H1 (cell line): ENCODE results near the gene SVEP1. TPM values are rescaled to one million over a fixed set of nuclear protein-coding genes. Genes with fewer than 3 reads are reported as not detected.

Experiments
- CTCF ChIA-PET: fragments of 300-600 bp; sonication (Branson Sonifier 250); formaldehyde crosslinking; loops from one replicate; lab custom pipeline; 2021; ENCODE audit not compliant: partially characterized antibody; lab: Charles Lee
- POLR2A ChIA-PET: fragments of 300-600 bp; sonication (Branson Sonifier 250); formaldehyde crosslinking; loops from one replicate; lab custom pipeline; 2021; ENCODE audit warnings: inconsistent platforms; ENCODE audit not compliant: partially characterized antibody; lab: Charles Lee
- DNase-seq, 2 experiments: peaks; one replicate each; pipeline versions ENCODE4 v3.0.0 to v3.0.0-alpha.2; 2010 to 2022; ENCODE audit warnings: low spot score in 2 of 2, low read depth in 1 of 2, mixed read lengths in 1 of 2
- FAIRE-seq: peaks from 2 replicates; lab custom pipeline; 2011; peaks lifted over from hg19 to GRCh38; lab: Jason Lieb, UNC
- H2AFZ ChIP-seq: 2 replicates; pipeline ENCODE4 v1.8.1; 2012; ENCODE audit warnings: low read length, inconsistent platforms
- H2AK5ac ChIP-seq: 2 replicates; pipeline ENCODE4 v1.6.1; 2013; ENCODE audit warnings: low read depth, low read length
- H2BK120ac ChIP-seq: replicated peaks from 2 replicates; pipeline ENCODE3; 2013; ENCODE audit warnings: low read depth, low read length, inconsistent platforms
- H2BK12ac ChIP-seq: 2 replicates; pipeline ENCODE4 v1.6.1; 2013; ENCODE audit warnings: low read depth, low read length
- H2BK15ac ChIP-seq: 2 replicates; pipeline ENCODE4 v1.6.1; 2013; ENCODE audit warnings: low read length
- H2BK20ac ChIP-seq: 2 replicates; pipeline ENCODE4 v1.6.1; 2013; ENCODE audit warnings: low read length
- H2BK5ac ChIP-seq: 2 replicates; pipeline ENCODE4 v1.6.1; 2013; ENCODE audit warnings: low read depth, low read length
- H3K14ac ChIP-seq: 2 replicates; pipeline ENCODE4 v1.6.1; 2013; ENCODE audit warnings: inconsistent platforms; ENCODE audit not compliant: insufficient read length
- H3K18ac ChIP-seq: 2 replicates; pipeline ENCODE4 v1.6.1; 2013; ENCODE audit warnings: low read length; ENCODE audit errors: extremely low read depth
- H3K23ac ChIP-seq: 2 replicates; pipeline ENCODE4 v1.6.1; 2013; ENCODE audit warnings: inconsistent platforms; ENCODE audit not compliant: insufficient read length
- H3K23me2 ChIP-seq: 2 replicates; pipeline ENCODE4 v1.6.1; 2013; ENCODE audit warnings: low read depth, low read length
- H3K27ac ChIP-seq: 2 replicates; pipeline ENCODE4 v1.6.1; 2011; ENCODE audit warnings: low read depth, low read length, inconsistent platforms
- H3K27me3 ChIP-seq, 4 experiments: replicated peaks in 1 of 4; 1 replicate in 1 of 4; 2 replicates in 3 of 4; pipeline versions ENCODE4 v1.6.1 to v1.8.1; 2011 to 2013; ENCODE audit warnings: low read length in 3 of 4, mild to moderate bottlenecking in 3 of 4, inconsistent platforms in 2 of 4, mixed read lengths in 2 of 4, moderate library complexity in 1 of 4; ENCODE audit not compliant: control insufficient read depth in 3 of 4, insufficient read depth in 3 of 4; ENCODE audit errors: extremely low read depth in 1 of 4
- H3K36me3 ChIP-seq, 4 experiments: 2 replicates each; pipeline versions ENCODE4 v1.6.1 to v1.8.1; 2011 to 2013; ENCODE audit warnings: mild to moderate bottlenecking in 4 of 4, low read length in 3 of 4, moderate library complexity in 2 of 4, control low read depth in 1 of 4, inconsistent platforms in 1 of 4; ENCODE audit not compliant: insufficient read depth in 4 of 4, control insufficient read depth in 2 of 4
- H3K4ac ChIP-seq: replicated peaks from 2 replicates; pipeline ENCODE3; 2013; ENCODE audit warnings: low read length, low read depth, mixed read lengths, inconsistent platforms; ENCODE audit not compliant: insufficient read length
- H3K4me1 ChIP-seq, 4 experiments: replicated peaks in 1 of 4; 1 replicate in 1 of 4; 2 replicates in 3 of 4; pipeline versions ENCODE4 v1.6.1 to v1.8.1; 2011 to 2013; ENCODE audit warnings: low read length in 3 of 4, inconsistent platforms in 2 of 4, mixed read lengths in 1 of 4; ENCODE audit not compliant: insufficient read depth in 4 of 4, control insufficient read depth in 3 of 4
- H3K4me2 ChIP-seq, 2 experiments: 2 replicates each; pipeline versions ENCODE4 v1.6.1 to v1.8.1; 2011 to 2013; ENCODE audit warnings: low read depth in 2 of 2, low read length in 2 of 2, control low read depth in 1 of 2, inconsistent platforms in 1 of 2, mild to moderate bottlenecking in 1 of 2; ENCODE audit not compliant: insufficient read depth in 1 of 2
- H3K4me3 ChIP-seq, 4 experiments: fragments of 200-600, 300-600 bp in 1 of 4; sonication (generic), shearing (Covaris generic), sonication (Bioruptor Twin) in 1 of 4; 2 replicates each; pipeline versions ENCODE4 v1.5.1 to v1.8.1; 2011 to 2016; ENCODE audit warnings: low read length in 4 of 4, low read depth in 3 of 4, control low read depth in 2 of 4, inconsistent platforms in 2 of 4, mild to moderate bottlenecking in 2 of 4, mixed read lengths in 1 of 4, moderate library complexity in 1 of 4; ENCODE audit not compliant: insufficient read depth in 2 of 4; ENCODE audit errors: extremely low read depth in 1 of 4
- H3K56ac ChIP-seq: replicated peaks from 2 replicates; pipeline ENCODE3; 2013; ENCODE audit warnings: low read depth, mild to moderate bottlenecking, mixed read lengths, low read length, inconsistent platforms; ENCODE audit not compliant: insufficient read length
- H3K79me1 ChIP-seq: 2 replicates; pipeline ENCODE4 v1.6.1; 2013; ENCODE audit warnings: low read depth, low read length, control low read depth
- H3K79me2 ChIP-seq, 2 experiments: 2 replicates each; pipeline versions ENCODE4 v1.6.1 to v1.8.1; 2012 to 2013; ENCODE audit warnings: low read length in 2 of 2, mild to moderate bottlenecking in 2 of 2, inconsistent platforms in 1 of 2; ENCODE audit not compliant: insufficient read depth in 2 of 2, control insufficient read depth in 1 of 2
- H3K9ac ChIP-seq, 4 experiments: replicated peaks in 1 of 4; 1 replicate in 1 of 4; 2 replicates in 3 of 4; pipeline versions ENCODE4 v1.6.1 to v1.8.1; 2011 to 2013; ENCODE audit warnings: low read depth in 3 of 4, low read length in 3 of 4, control low read depth in 2 of 4, mild to moderate bottlenecking in 2 of 4, moderate library complexity in 2 of 4, inconsistent platforms in 1 of 4; ENCODE audit errors: extremely low read depth in 1 of 4
- H3K9me3 ChIP-seq, 2 experiments: 2 replicates each; pipeline versions ENCODE4 v1.6.1 to v1.8.1; 2012 to 2013; ENCODE audit warnings: mild to moderate bottlenecking in 2 of 2, moderate library complexity in 2 of 2, control low read depth in 1 of 2, inconsistent platforms in 1 of 2, low read depth in 1 of 2, low read length in 1 of 2, mixed read lengths in 1 of 2; ENCODE audit not compliant: insufficient read depth in 2 of 2
- H4K20me1 ChIP-seq, 2 experiments: replicated peaks in 1 of 2; 2 replicates each; pipeline versions ENCODE3 to v1.8.1; 2011 to 2013; ENCODE audit warnings: inconsistent platforms in 2 of 2, low read length in 2 of 2, mild to moderate bottlenecking in 1 of 2; ENCODE audit not compliant: insufficient read depth in 2 of 2, control insufficient read depth in 1 of 2
- H4K5ac ChIP-seq: 2 replicates; pipeline ENCODE4 v1.6.1; 2013; ENCODE audit warnings: low read length, low read depth, mixed read lengths, inconsistent platforms; ENCODE audit not compliant: insufficient read length
- H4K8ac ChIP-seq: 2 replicates; pipeline ENCODE4 v1.8.0; 2013; ENCODE audit warnings: mild to moderate bottlenecking, moderate library complexity, low read length, inconsistent platforms; ENCODE audit not compliant: insufficient read depth; ENCODE audit errors: extremely low read depth
- H4K91ac ChIP-seq: replicated peaks from 2 replicates; pipeline ENCODE3; 2013; ENCODE audit warnings: low read length, mixed read lengths, inconsistent platforms; ENCODE audit not compliant: insufficient read length
- CREB1 ChIP-seq: IDR thresholded peaks from 2 replicates; pipeline ENCODE4 v1.6.1; 2012; ENCODE audit warnings: inconsistent platforms
- CTCF ChIP-seq, 3 experiments: IDR thresholded peaks; 1 replicate in 2 of 3; 2 replicates in 1 of 3; pipeline versions ENCODE4 v1.5.1 to v1.6.1; 2011; ENCODE audit warnings: low read length in 3 of 3, mild to moderate bottlenecking in 3 of 3, inconsistent platforms in 2 of 3, low read depth in 1 of 3, moderate library complexity in 1 of 3; ENCODE audit not compliant: insufficient read depth in 1 of 3; ENCODE audit errors: control extremely low read depth in 1 of 3
- EP300 ChIP-seq, 2 experiments: IDR thresholded peaks; 1 replicate in 1 of 2; 2 replicates in 1 of 2; pipeline ENCODE4 v1.6.1; 2011 to 2012; ENCODE audit warnings: low read depth in 2 of 2, low read length in 2 of 2, mild to moderate bottlenecking in 2 of 2, borderline replicate concordance in 1 of 2, inconsistent platforms in 1 of 2, moderate library complexity in 1 of 2
- NANOG ChIP-seq: IDR thresholded peaks from 2 replicates; pipeline ENCODE4 v1.6.1; 2011; ENCODE audit warnings: low read length, low read depth, mild to moderate bottlenecking, inconsistent platforms; ENCODE audit not compliant: insufficient read depth, poor library complexity, severe bottlenecking
- RAD21 ChIP-seq, 2 experiments: IDR thresholded peaks in 1 of 2; conservative IDR thresholded peaks in 1 of 2; 2 replicates each; pipeline ENCODE4 v1.6.1; 2011; ENCODE audit warnings: low read depth in 2 of 2, low read length in 2 of 2, improper control_type of control experiment in 1 of 2, inconsistent platforms in 1 of 2, mild to moderate bottlenecking in 1 of 2, moderate library complexity in 1 of 2
- TCF12 ChIP-seq: IDR thresholded peaks from 2 replicates; pipeline ENCODE4 v1.6.1; 2011; ENCODE audit warnings: low read depth, mild to moderate bottlenecking, low read length
- TEAD4 ChIP-seq: IDR thresholded peaks from 2 replicates; pipeline ENCODE4 v1.6.1; 2012; ENCODE audit warnings: low read depth, low read length, inconsistent platforms, mixed read lengths
- YY1 ChIP-seq: IDR thresholded peaks from 2 replicates; pipeline ENCODE4 v1.6.1; 2011; ENCODE audit warnings: low read depth, mild to moderate bottlenecking, low read length
- WGBS, 2 experiments: shearing (Covaris generic) in 1 of 2; methylation state at CpG; one replicate each; pipeline versions ENCODE4 v1.1.6 to v1.1.7; 2013 to 2015; ENCODE audit warnings: low lambda C conversion rate in 2 of 2, mixed read lengths in 2 of 2, inconsistent platforms in 1 of 2, low coverage in 1 of 2, missing lambda C conversion rate in 1 of 2; ENCODE audit not compliant: insufficient replicate concordance in 2 of 2, insufficient coverage in 1 of 2, insufficient read length in 1 of 2; ENCODE audit errors: extremely low coverage in 1 of 2, missing lambda C conversion rate in 1 of 2; 5-methylcytosine and 5-hydroxymethylcytosine counted together
- polyA plus RNA-seq, 7 experiments: library from polyadenylated mRNA; depleted of rRNA in 3 of 7; stranded (reverse) in 5 of 7; unstranded in 2 of 7; fragments of >200 nt in 5 of 7; fragments of 200-250 nt in 2 of 7; gene quantifications; 1 replicate in 5 of 7; 2 replicates in 1 of 7; 4 replicates in 1 of 7; pipeline versions ENCODE4 v1.2.1 to v1.2.3, GENCODE V29; 2011 to 2013; ENCODE audit warnings: missing spikeins in 2 of 7, mixed read lengths in 2 of 7
- total RNA-seq: library from RNA; stranded (reverse); fragmentation: NEBNext Ultra II Directional; extraction: Animal tissue kit (Norgen Biotek cat#: 25700); gene quantifications from 2 replicates; pipeline ENCODE4 v1.2.1, GENCODE V29; 2021
- TF ChIP-seq, protein P1 (sequence below): IDR thresholded peaks from 2 replicates; pipeline ENCODE4 v1.6.1; 2012; ENCODE audit warnings: inconsistent platforms

Gene SVEP1
- total and polyA plus RNA-seq, 2 of the 8 experiments (the other 6 are each of a cell fraction or from before 2014, with no cell fraction given) = 0.11 to 0.37 TPM

GRCh38 chr9:110427497-110428104 lies 151.9 kb downstream of the SVEP1 start:
- Histone ChIP-seq H3K4ac (no peak overlapping the region), H3K18ac (no peak overlapping the region), H3K9me3 (no peaks in the 10 kb centered on the region), H3K27ac (no peak overlapping the region), H2BK5ac (no peak overlapping the region), H2BK20ac (no peak overlapping the region), H3K23me2 (no peaks in the 10 kb centered on the region; the same call in 1 of the 2 replicates), H4K20me1 (no peaks in the 10 kb centered on the region), H2BK120ac (no peak overlapping the region), H3K23ac (no peak overlapping the region), H3K9ac (no peak overlapping the region), H3K79me1 (no peaks in the 10 kb centered on the region), H3K56ac (no peak overlapping the region), H2AK5ac (no peak overlapping the region), H2BK12ac (no peak overlapping the region), H3K4me3 (no peak overlapping the region), H3K79me2 (no peaks in the 10 kb centered on the region), H4K91ac (no peak overlapping the region), H3K36me3 (no peaks in the 10 kb centered on the region), H3K4me1 (no peaks in the 10 kb centered on the region), H3K27me3 (no peaks in the 10 kb centered on the region), H4K8ac (no peak overlapping the region), H3K4me2 (no peak overlapping the region), H3K14ac (no peak overlapping the region), H2BK15ac (no peak overlapping the region), H2AFZ (peak overlapping the region; percentile 64; the same call in 1 of the 2 replicates), H4K5ac (no peak overlapping the region)
- 0 out of 2 replicates have a peak, but pooled peaks have one; percentile 16 for TF ChIP-seq YY1
- TF ChIP-seq CREB1 = no peak
- no peak for TF ChIP-seq NANOG
- TF ChIP-seq RAD21 (IDR thresholded peaks at IDR 0.05 in 1 of 2, conservative IDR thresholded peaks at IDR 0.05 in 1 of 2; ENCODE audit: low read depth in 2 of 2, low read length in 2 of 2) = peak; percentile 77 to 79
- no peak for TF ChIP-seq EP300 (IDR thresholded peaks at IDR 0.05; ENCODE audit: borderline replicate concordance in 1 of 2, low read depth in 2 of 2, low read length in 2 of 2)
- peak; percentile 76 to 88 (median 86) for TF ChIP-seq CTCF (IDR thresholded peaks at IDR 0.05; ENCODE audit: control extremely low read depth in 1 of 3, insufficient read depth in 1 of 3, low read depth in 1 of 3, low read length in 3 of 3)
- TF ChIP-seq, protein P1, sequence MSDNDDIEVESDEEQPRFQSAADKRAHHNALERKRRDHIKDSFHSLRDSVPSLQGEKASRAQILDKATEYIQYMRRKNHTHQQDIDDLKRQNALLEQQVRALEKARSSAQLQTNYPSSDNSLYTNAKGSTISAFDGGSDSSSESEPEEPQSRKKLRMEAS = 0 out of 2 replicates have a peak, but pooled peaks have one; percentile 25
- TF ChIP-seq TCF12 = 0 out of 2 replicates have a peak, but pooled peaks have one; percentile 16
- peak; percentile 26; the same call in 1 of the 2 replicates for TF ChIP-seq TEAD4
- FAIRE-seq (peak; percentile 78), DNase-seq (peak; percentile 29 to 79)
- POLR2A ChIA-PET = interaction anchor here (0.7 kb wide), 1 partner anchor 171 kb away, joined by 3 read pairs; the partner anchor contains the start of gene TXN
- CTCF ChIA-PET = interaction anchor here (0.6 to 2.1 kb wide), 18 partner anchors 10 to 910 kb away, joined by 3 to 11 read pairs (median 4); no protein-coding TSS in a partner anchor
- 36% methylated on average over 7 of the region's 7 CpGs; no CpG with 5 or more reads in 1 of the 2 experiments for WGBS, 2 experiments
